NCI-H1930 (cell line): ENCODE measurements around the gene URI1.
"Not testable (repeated sequence)": the region's sequence is repeated elsewhere in the genome, so short reads cannot be mapped to it uniquely, and the experiment has no call there.

Source experiments
- DNase-seq, 2 experiments: peaks; one replicate each; lab custom pipeline; 2025; lab: John Stamatoyannopoulos, UW

The URI1 gene

DNA sequence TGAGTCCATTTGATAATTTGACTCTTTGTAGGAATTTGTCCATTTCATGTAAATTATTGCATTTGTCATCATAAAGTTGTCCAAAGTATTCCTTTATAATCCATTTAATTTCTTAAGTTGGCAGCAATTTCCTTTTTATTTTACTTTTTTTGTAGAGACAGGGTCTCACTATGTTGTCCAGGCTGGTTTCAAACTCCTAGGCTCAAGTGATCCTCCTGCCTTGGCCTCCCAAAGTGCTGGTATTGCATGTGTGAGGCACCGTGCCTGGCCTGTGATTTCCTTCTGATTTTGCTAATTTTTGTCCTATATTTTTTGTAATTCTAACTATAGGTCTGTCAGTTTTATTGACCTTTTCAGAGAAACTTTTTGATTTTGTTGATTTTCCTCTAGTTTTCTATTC lies 84.9 kb downstream of the URI1 start:
- no peak for DNase-seq

DNA sequence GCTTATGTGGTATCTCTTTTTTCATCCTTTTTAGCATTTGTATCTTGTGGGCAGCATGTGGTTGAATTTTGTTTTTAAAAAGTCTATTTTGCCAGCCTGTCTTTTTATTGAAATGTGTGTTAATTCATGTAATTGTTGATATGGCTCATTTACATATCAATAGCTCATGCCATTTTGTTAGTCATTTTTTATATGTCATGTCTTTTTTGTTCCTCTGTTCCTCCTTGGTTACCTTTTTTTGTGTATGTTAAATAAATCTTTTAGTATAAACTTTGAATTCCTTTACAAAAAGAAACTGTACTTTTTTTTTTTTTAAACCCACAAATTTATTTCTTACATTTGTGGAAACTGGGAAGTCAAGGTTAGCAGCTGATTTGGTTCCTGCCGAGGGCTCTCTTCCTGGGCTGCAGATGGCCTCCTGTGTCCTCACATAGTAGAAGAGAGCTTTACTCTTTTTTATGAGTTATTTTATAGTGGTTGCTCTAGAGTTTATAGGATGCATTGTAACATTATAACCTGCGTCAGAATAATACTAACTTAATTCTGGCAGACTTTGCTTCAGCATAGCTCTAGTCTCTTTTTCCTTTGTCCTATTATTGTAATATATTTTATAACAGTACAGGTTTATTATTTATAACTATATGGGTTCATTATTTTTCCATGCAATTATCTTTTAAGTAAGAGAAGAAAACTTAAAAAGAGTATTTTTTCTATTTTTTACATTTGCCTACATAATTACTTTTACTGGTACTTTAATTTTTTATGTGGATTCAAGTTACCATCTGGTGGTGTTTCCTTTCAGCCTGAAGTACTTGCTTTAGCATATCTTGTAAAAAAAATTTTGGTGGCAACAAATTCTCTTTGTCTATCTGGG lies 86.3 kb downstream of the URI1 start:
- no peak for DNase-seq

DNA sequence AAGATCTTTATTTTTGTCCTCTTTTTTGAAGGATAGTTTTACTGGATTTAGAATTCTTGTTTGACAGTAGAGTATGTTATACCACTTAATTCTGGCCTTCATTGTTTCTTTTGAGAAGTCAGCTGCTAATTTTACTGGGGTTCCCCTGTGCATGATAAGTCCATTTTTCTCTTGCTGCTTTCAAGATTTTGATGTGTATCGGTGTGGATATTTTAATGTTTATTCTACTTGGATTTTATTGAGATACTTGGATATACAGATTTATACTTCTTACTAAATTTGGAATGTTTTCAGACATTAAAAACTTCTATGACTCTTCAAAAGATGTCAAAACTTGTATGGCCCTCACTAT lies 86.9 kb downstream of the URI1 start:
- DNase-seq = no peak

DNA sequence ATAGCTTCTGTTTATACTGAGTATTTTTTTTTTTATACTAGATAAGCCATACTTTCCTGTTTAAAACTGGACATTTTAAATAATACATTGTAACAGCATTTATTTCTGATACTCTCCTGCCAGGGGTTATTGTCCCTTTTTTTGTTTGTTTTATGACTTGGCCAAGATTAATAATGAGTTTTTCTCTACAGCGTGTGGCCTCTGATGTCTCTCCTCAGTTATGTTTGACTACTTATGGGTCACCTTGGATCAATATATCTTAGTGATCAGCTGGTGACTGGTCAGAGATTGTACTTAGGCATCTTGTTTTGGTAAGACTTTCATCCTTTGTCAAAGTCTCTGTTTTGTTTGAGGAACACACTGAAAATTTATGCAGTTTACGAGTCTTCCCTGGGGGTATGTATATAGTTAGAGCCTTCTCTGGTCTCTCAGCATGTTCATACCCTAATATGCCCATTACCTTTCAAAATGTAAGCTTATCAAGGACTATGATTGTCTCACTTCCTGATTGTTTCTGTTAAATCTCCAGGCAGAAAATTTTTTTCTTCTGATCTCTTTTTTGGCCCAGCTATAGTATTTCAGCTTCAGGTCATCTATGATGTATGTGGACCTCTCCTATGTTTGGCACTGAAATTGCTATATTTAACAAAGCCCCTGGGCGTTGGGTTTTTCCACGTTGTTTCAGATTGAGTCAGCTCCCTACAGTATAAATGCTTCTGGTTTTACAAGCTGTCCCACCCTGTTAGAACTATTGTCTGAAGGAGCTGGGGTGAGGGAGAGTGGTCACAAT lies 87.9 kb downstream of the URI1 start:
- no peak for DNase-seq

DNA sequence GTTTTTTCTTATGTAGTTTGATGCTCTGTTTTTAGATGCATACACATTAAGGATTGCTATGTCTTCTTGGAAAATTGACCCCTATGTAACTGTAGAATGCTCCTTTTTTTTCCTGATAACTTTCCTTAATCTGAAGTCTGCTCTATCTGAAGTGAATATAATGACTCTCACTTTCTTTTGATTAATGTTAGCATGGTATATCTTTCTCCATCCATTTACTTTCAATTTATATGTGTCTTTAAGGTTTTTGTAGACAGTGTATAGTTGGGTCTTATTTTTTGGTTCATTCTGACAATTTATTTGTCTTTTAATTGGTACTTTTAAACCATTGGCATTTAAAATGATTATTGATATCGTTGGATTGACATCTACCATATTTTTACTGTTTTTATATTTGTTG lies 92.3 kb downstream of the URI1 start:
- no peak for DNase-seq

DNA sequence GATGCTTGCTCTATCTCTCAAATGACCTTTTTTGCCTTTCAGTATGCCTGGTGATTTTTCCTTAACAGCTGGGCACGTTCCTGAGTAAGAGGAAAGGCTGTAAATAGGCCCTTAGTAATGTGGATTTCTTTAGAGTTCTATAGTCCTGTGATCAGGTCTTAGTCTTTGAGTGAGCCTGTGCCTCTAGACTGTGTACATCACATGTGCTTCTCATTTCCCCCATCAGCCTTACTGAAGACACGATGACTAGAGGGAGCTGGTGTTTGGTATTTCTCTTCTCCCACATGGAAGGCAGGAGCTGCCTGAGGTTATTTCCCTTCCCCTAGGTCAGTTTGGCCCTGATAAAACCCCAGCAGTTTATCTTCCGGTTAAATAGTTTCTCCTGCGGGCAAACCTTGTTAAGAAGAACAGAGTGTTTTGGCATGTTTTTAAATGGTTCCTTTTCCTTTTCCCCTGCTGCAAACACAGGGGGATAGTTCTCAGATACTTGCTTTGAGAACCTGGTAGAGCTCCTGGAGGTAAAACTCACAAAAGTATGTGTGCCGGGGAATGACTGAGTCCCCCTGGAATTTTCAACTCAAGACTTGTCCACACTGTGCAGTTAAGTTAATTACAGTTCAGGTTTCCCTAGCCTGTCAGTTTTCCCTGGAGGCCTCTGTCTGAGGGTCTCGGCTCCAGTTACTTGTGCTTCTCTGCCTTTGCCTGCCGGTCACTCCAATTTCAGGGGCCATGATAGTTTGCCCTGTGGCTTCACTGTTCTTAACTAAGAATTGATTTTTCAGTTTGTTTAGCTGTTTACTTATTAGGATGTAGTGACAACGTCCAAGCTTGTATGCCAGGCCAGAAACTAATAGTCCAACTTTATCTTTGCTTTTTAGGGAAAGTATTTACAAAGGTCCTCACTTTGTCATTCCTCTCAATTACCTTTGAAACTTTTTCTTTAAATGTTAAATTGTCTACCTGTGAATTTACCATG lies 94.4 kb downstream of the URI1 start:
- DNase-seq = no peak

DNA sequence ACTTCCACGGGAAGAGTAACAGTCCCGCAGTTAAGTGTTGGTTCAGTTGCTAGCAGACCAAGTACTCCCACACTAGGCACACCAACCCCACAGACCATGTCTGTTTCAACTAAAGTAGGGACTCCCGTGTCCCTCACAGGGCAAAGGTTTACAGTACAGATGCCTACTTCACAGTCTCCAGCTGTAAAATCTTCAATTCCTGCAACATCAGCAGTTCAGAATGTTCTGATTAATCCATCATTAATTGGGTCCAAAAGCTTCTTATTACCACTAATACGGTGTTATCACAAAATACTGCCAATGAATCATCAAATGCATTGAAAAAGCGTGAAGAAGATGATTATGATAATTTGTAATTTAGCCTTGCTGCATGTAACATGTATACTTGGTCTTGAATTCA lies 95.8 kb downstream of the URI1 start:
- DNase-seq = no peak

DNA sequence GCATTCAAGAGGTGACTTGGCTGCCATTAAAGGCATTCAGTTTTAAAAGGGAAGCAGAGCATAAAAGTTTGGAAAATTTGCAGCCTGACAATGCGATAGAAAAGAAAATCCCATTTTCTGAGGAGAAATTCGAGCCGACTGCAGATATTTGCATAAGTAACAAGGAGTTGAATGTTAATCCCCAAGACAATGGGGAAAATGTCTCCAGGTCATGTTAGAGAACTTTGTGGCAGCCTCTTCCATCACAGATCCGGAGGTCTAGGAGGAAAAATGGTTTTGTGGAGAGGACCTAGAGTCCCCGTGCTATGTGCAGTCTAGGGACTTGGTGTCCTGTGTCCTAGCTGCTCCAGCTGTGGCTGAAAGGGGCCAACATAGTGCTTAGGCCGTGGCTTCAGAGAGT lies 99.9 kb downstream of the URI1 start:
- not testable (repeated sequence) for DNase-seq

DNA sequence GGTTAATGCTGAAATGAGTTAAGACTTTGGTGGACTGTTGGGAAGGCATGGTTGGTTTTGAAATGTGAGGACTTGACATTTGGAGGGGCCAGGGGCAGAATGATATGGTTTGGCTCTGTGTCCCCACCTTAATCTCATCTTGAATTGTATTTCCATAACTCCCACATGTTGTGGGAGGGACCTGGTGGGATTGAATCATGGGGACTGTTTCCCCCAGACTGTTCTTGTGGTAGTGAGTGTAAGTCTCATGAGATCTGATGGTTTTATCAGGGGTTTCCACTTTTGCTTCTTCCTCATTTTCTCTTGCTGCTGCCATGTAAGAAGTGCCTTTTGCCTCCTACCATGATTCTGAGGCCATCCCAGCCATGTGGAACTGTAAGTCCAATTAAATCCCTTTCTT lies 101.0 kb downstream of the URI1 start:
- not testable (repeated sequence) for DNase-seq

DNA sequence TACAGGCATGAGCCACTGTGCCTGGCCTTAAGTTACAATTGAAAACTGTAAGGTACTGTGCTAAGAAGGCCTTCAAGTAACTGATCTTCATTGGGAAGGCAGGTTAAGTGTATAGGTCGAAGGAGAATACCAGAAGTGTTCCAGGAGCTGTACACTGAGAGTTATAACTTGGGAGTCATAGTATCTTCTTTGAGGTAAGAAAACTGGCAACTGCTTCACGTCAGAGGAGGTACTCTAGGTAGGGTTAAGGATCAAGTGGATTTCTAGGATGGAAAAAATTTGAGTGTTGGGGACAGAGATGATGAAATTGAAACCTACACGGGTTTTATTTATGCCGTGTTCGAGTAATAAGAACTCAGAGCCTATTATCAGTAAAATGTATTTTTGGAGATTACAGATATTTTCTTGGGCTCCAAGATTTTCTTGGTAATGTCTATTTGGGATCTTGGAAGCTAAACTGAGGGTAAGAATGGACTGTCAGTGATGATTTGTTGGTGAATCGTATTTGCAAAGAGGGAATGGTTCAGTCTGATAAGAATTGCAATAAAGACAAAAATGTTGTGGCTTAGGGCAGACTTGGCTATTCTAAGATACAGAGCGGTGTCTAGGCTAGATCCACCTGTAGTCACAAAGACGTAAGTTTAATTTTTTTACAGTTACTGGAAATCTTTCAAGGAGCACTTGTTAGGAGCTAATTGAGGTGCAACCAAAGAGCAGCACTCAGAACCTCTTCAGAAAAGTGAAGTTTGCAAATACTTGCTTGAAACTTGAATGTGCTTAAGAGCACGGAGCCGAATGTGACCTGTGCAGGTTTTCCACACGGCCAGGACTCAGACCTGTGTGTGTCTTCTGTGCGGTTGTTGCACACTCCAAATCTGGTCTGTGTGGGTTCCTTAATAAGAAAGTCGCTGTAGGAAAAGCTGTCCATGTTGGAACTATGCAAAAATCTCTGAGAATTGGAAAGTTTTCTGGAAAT lies 102.5 kb downstream of the URI1 start:
- no peak for DNase-seq

DNA sequence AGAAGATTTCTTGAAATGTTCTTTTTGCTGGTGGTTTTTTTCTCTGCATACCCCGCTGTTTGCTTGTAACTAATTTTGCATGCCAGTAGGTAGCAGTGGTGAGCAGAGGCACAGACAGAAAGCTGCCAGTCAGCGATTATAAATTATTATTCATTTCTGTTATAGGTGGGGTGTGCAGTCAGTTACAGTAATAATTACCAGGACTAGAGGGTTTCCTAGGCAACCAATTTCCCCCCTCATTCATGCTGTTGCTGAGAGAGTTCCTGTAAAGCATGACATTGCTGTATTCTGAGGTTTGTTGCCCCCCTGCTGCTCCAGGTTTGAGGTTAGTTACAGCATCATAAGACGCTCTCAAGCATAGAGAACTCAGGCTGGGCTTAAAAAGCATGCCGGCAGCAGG lies 104.5 kb downstream of the URI1 start:
- DNase-seq = no peak

DNA sequence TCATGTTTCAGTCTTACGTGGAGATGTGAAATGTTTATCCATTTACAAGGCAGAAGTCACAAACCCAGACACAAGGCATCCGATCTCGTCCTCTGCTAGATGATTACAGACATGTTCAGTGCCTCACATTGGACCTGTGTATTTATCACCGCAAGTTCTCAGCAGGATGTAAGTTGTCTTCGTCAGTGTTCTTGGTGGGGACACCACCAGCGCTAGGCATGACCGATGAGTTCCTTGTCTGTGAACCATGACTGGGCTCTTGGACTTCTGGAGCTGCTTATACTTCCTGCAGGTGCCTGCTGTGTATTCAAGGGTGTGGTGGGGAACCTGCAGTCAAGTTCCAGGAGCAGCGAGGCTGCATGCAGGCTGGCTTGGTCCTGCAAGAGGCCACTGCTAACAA lies 105.4 kb downstream of the URI1 start:
- no peak for DNase-seq

DNA sequence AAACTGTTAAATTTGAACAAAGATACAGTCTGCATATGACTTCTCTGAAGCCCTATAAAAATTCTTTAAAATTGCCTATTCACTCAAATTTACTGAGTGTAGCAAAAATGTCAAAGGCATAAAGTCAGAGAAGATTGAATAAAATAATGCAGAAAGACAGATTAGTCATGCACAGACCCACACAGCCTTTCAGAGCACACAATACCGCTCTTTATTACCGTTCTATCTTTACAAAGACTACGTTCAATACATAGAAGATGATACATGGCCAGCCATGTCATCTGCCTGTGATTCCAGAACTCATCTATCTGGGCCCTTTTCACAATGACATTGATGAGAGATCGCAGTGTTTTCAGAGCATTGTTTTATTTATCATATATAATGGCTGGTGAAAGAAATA lies 107.2 kb downstream of the URI1 start:
- DNase-seq = peak in 1 of 2 experiments; percentile 37

DNA sequence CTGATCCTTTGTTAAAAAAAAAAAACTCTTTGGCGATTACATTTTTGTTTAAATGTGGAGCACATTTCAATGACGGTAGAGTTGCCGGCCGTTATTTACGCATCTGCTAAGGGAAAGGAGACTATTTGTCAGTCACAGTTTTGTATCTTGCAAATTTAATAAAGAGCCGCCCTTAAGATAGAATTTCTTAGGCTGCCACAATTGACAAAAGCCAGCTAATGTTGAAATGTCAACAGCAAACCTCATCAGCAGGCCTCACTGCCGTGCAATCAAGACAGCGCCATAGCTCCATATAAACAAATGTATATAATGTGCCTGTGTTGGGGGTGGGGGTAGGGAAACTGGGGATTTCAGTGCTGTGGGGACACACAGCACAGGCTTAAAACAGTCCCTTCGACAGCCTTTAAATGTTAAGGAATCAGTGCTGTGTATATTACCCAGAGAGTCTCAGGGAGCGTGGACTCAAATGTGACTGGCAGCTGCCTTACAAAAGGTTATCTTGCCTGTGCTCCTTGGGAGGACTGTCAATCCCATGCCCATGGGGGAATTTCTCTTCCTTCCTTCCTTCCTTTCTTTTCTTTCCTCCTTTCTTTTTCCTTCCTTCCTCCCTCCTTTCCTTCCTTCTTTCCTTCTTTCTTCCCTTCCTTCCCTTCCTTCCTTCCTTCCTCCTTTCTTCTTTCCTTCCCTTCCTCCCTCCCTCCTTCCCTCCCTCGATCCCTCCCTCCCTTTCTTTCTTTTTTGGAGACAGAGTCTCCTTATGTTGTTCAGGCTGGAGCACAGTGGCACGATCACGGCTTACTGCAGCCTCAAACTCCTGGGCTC lies 108.0 kb downstream of the URI1 start:
- peak in 1 of 2 experiments; percentile 26 for DNase-seq

DNA sequence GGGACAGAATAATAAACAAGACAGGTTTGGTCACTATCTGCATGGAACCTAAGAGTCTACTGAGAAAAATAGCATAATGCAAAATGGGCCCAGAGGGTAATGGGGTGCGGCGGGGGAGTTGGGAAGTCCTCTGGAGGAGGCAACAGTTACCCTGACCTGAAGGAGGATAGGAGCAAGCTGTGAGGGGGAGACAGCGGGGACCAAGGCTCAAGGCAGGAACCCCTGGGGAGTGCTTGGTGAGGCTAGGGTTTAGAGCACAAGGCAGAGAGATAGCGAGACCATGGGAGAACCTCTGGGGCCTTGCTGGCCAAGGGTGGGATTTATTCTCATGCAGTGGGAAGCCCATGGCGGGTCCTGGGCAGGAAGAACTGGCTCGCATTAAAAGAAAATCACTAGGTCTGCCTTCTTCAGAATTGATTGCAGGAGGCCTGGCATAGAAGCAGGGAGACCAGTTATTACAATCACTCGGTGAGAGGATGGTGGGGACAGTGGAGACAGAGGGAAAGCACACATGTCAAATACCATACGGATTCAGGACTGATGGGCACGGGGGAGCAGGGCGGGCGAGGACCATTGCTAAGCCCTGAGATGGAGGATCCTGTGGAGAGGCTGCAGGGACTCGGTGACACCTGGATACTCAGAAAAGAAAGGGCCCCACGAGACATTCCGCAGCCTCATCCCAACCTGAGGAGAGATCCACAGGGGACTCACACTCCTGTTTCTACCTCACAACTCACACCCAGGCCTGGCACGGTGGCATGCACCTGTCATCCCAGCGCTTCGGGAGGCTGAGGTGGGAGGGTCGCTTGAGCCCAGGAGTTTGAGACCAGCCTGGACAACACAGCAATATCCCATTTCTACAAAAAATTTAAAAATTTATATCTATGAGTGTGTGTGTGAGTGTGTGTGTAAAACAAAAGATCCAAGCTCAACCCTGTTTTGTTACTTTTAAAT lies 110.4 kb downstream of the URI1 start:
- DNase-seq = no peak

DNA sequence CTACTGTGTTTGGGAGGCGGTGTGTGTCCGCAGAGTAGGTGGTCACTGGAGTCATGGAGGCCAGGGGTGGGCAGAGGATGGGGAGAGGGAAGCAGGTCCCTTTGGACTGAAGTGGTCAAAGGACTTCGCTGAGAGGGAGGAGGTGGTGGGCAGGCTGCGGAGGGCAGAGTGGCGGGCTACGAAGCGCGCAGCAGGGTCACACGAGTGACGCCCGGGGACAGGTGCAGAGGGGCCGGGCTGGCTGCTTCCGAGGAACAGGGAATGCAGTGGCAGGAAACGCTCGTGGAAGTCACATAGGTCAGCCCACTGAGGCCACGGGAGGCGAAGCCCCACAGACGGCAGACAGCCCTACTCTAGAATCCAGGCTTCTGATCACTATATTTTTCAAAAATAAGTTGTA lies 111.5 kb downstream of the URI1 start:
- no peak for DNase-seq

DNA sequence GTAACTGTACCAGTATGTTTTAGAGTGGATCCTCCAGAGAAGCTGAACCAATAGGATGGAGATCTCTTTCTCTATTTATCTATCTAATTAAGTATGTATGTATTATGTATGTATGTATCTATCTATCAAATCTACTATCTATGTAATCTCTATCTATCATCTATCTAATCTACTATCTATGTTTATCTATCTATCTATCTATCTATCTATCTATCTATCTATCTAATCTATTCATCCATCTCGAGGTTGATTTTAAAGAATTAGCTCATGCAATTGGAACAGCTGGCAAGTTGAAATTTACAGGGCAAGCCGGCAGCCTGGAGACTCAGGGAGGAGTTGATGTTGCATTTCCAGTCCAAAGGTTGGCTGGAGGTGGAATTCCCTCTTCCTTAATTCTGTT lies 112.2 kb downstream of the URI1 start:
- DNase-seq = no peak

DNA sequence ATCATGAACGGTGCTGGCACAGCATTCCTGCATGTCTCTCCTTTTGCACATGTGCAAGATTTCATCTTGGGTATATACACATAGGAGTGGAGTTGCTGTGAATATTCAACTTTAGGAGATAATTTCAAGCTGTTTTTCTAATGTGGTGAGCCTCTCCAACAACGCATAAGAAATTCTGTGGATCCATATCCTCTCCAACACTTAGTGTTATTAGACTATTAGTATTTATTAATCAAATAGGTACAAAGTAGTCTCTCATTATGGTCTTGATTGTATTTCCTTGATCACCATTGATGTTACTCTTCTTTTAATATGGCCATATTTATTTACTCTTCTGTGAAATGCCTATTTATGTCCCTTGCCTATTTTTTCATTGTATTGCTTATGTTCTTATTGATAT lies 114.5 kb downstream of the URI1 start:
- no peak for DNase-seq
